Activated CD8-positive, alpha-beta memory T cell treated with anti-CD3 and anti-CD28 coated beads for 48 hours (primary cell): ENCODE data around the gene GIMAP2.
"Not testable (repeated sequence)": the region's sequence is repeated elsewhere in the genome, so short reads cannot be mapped to it uniquely, and the experiment has no call there.

Source experiments
- DNase-seq, 3 experiments: peaks; one replicate each; pipeline ENCODE4 v3.0.0-alpha.2; 2020; ENCODE audit warnings: low read depth in 2 of 3, low spot score in 2 of 3

Gene GIMAP2

GRCh38 chr7:150685219-150686029 lies at the start of gene GIMAP2:
Gene GIMAP2 (plus strand): TSS chr7:150685706. CDS start chr7:150687060, 1,354 bp downstream.
- no peak for DNase-seq

GRCh38 chr7:150641854-150642253 lies 43.7 kb upstream of the GIMAP2 start:
- DNase-seq: no peak

- no peak for DNase-seq
These were observed 42.6 kb upstream of the GIMAP2 start for GRCh38 chr7:150642926-150643325.

- no peak for DNase-seq
These were observed 40.1 kb upstream of the GIMAP2 start for GRCh38 chr7:150645259-150646020.

GRCh38 chr7:150648353-150649079 lies 37.0 kb upstream of the GIMAP2 start:
- DNase-seq: no peak

- DNase-seq: no peak
These were observed 36.5 kb upstream of the GIMAP2 start for GRCh38 chr7:150649080-150649385.

- no peak for DNase-seq
These were observed 30.8 kb upstream of the GIMAP2 start for GRCh38 chr7:150654692-150655091.

GRCh38 chr7:150656047-150656446 lies 29.5 kb upstream of the GIMAP2 start:
- no peak for DNase-seq

GRCh38 chr7:150657526-150657925 lies 28.0 kb upstream of the GIMAP2 start:
- DNase-seq: no peak

GRCh38 chr7:150660939-150661613 lies 24.4 kb upstream of the GIMAP2 start:
- no peak for DNase-seq

GRCh38 chr7:150662821-150663220 lies 22.7 kb upstream of the GIMAP2 start:
- not testable (repeated sequence) for DNase-seq

GRCh38 chr7:150663802-150664494 lies 21.6 kb upstream of the GIMAP2 start:
- no peak for DNase-seq

- no peak for DNase-seq
These were observed 20.3 kb upstream of the GIMAP2 start for GRCh38 chr7:150665089-150665748.

GRCh38 chr7:150665896-150666295 lies 19.6 kb upstream of the GIMAP2 start:
- no peak for DNase-seq

- DNase-seq: no peak
These were observed 19.1 kb upstream of the GIMAP2 start for GRCh38 chr7:150666412-150666811.

- peak in 1 of 3 experiments; percentile 35 for DNase-seq
These were observed 17.0 kb upstream of the GIMAP2 start for GRCh38 chr7:150668472-150668911.

- DNase-seq: no peak
These were observed 16.5 kb upstream of the GIMAP2 start for GRCh38 chr7:150668977-150669376.

GRCh38 chr7:150671798-150672585 lies 13.5 kb upstream of the GIMAP2 start:
- not testable (repeated sequence) for DNase-seq

GRCh38 chr7:150675714-150676113 lies 9.8 kb upstream of the GIMAP2 start:
- no peak for DNase-seq
